Endothelial cell of umbilical vein (primary cell): ENCODE measurements around the gene SULT4A1. TPM values are rescaled to one million over a fixed set of nuclear protein-coding genes. Genes with fewer than 3 reads are reported as not detected.

Experiments
- BruUV-seq: library from RNA; stranded (reverse); fragments of 400-500 nt; replicated peaks from 2 replicates; lab custom pipeline; 2021; lab: Mats Ljungman, UMichigan
- CTCF ChIA-PET: fragments of 300-600, 350-600 bp; sonication (Branson Sonifier 250); formaldehyde crosslinking; loops from one replicate; lab custom pipeline; 2021; ENCODE audit warnings: antibody characterized with exemption, inconsistent platforms; lab: Charles Lee
- POLR2A ChIA-PET: fragments of 300-600, 350-600 bp; sonication (Branson Sonifier 250); formaldehyde crosslinking; loops from one replicate; lab custom pipeline; 2021; ENCODE audit warnings: antibody characterized with exemption, inconsistent platforms; lab: Charles Lee
- DNase-seq: peaks from one replicate; pipeline ENCODE4 v3.0.0-alpha.2; 2011; ENCODE audit warnings: low read depth, low spot score
- FAIRE-seq: peaks from 2 replicates; lab custom pipeline; 2011; peaks lifted over from hg19 to GRCh38; lab: Jason Lieb, UNC
- H2AFZ ChIP-seq: 2 replicates; pipeline ENCODE4 v1.6.0; 2012; ENCODE audit warnings: low read depth, low read length, control low read depth, inconsistent platforms
- H3K27ac ChIP-seq: 2 replicates; pipeline ENCODE4 v1.5.1; 2011; ENCODE audit warnings: low read depth, mild to moderate bottlenecking, control low read depth, low read length, moderate library complexity; ENCODE audit not compliant: insufficient read depth
- H3K27me3 ChIP-seq, 2 experiments: 2 replicates each; pipeline versions ENCODE4 v1.6.0 to v1.6.1; 2011; ENCODE audit warnings: low read length in 2 of 2, mixed read lengths in 1 of 2; ENCODE audit not compliant: control insufficient read depth in 2 of 2, insufficient read depth in 2 of 2
- H3K36me3 ChIP-seq, 2 experiments: 2 replicates in 1 of 2; 3 replicates in 1 of 2; pipeline ENCODE4 v1.5.1; 2011; ENCODE audit warnings: low read length in 2 of 2, mild to moderate bottlenecking in 1 of 2, moderate library complexity in 1 of 2; ENCODE audit not compliant: control insufficient read depth in 2 of 2, insufficient read depth in 2 of 2; ENCODE audit errors: extremely low read depth in 1 of 2
- H3K4me1 ChIP-seq: 3 replicates; pipeline ENCODE4 v1.5.1; 2011; ENCODE audit warnings: mild to moderate bottlenecking, low read length; ENCODE audit not compliant: control insufficient read depth, insufficient read depth; ENCODE audit errors: extremely low read depth
- H3K4me2 ChIP-seq: 2 replicates; pipeline ENCODE4 v1.6.1; 2011; ENCODE audit warnings: low read length, control low read depth, mixed read lengths; ENCODE audit not compliant: insufficient read depth
- H3K4me3 ChIP-seq, 3 experiments: fragments of 200-600 bp in 1 of 3; sonication (generic), shearing (Covaris generic) in 1 of 3; replicated peaks in 1 of 3; 2 replicates each; pipeline ENCODE4 v1.5.1; 2011 to 2016; ENCODE audit warnings: control low read depth in 3 of 3, low read length in 3 of 3, mild to moderate bottlenecking in 2 of 3, inconsistent platforms in 1 of 3, low read depth in 1 of 3, moderate library complexity in 1 of 3; ENCODE audit not compliant: insufficient read depth in 1 of 3
- H3K79me2 ChIP-seq: 2 replicates; pipeline ENCODE4 v1.6.0; 2012; ENCODE audit warnings: low read length, inconsistent platforms; ENCODE audit not compliant: control insufficient read depth, insufficient read depth
- H3K9ac ChIP-seq: replicated peaks from 2 replicates; pipeline ENCODE3; 2011; ENCODE audit warnings: low read length, control low read depth; ENCODE audit not compliant: insufficient read depth; ENCODE audit errors: extremely low read depth
- H3K9me1 ChIP-seq: replicated peaks from 3 replicates; pipeline ENCODE4 v1.6.0; 2011; ENCODE audit warnings: mild to moderate bottlenecking, low read length; ENCODE audit not compliant: control insufficient read depth, insufficient read depth; ENCODE audit errors: extremely low read depth
- H3K9me3 ChIP-seq: replicated peaks from 2 replicates; pipeline ENCODE4 v1.5.1; 2012; ENCODE audit warnings: low read length, inconsistent platforms; ENCODE audit not compliant: control insufficient read depth, insufficient read depth
- H4K20me1 ChIP-seq: replicated peaks from 2 replicates; pipeline ENCODE3; 2011; ENCODE audit warnings: mild to moderate bottlenecking, low read length; ENCODE audit not compliant: control insufficient read depth, insufficient read depth; ENCODE audit errors: extremely low read depth
- CTCF ChIP-seq, 2 donors: IDR thresholded peaks; 1 replicate in 1 of 2; 2 replicates in 1 of 2; pipeline ENCODE4 v1.5.1; 2011; ENCODE audit warnings: low read length in 2 of 2, mild to moderate bottlenecking in 2 of 2, moderate library complexity in 2 of 2, control low read depth in 1 of 2, inconsistent platforms in 1 of 2, low read depth in 1 of 2; ENCODE audit not compliant: insufficient read depth in 1 of 2; ENCODE audit errors: extremely low read depth in 1 of 2
- FOS ChIP-seq: IDR thresholded peaks from 2 replicates; pipeline ENCODE4 v1.6.1; 2011; ENCODE audit warnings: mild to moderate bottlenecking, low read length, moderate library complexity, borderline replicate concordance; ENCODE audit not compliant: insufficient read depth
- GATA2 ChIP-seq: IDR thresholded peaks from 2 replicates; pipeline ENCODE4 v1.7.0; 2011; ENCODE audit warnings: low read depth, mild to moderate bottlenecking, moderate library complexity, mixed read lengths, low read length; ENCODE audit not compliant: insufficient read length, insufficient read depth
- JUN ChIP-seq: IDR thresholded peaks from 2 replicates; pipeline ENCODE4 v1.6.1; 2011; ENCODE audit warnings: borderline replicate concordance, low read depth; ENCODE audit not compliant: insufficient read length, insufficient read depth
- MYC ChIP-seq: IDR thresholded peaks from one replicate; pipeline ENCODE4 v1.6.1; 2011; ENCODE audit warnings: mild to moderate bottlenecking, low read depth, low read length
- POLR2AphosphoS5 ChIP-seq: IDR thresholded peaks from 2 replicates; pipeline ENCODE4 v1.6.1; 2012; ENCODE audit warnings: low read depth, mild to moderate bottlenecking, control low read depth, low read length, moderate library complexity; ENCODE audit not compliant: insufficient read depth
- dilution Hi-C: fragments of 300-500 bp; cut with MboI; formaldehyde crosslinking; loops from one replicate; pipeline ENCODE4 v1.15.0; 2019; ENCODE audit warnings: low sequenced_read_pairs; ENCODE audit not compliant: extremely low pct_ligation_motif_present
- intact Hi-C: fragments of 100-400 bp; cut with micrococcal nuclease; formaldehyde crosslinking; loops from one replicate; pipeline ENCODE4 v1.10.0; 2022
- polyA plus RNA-seq, 4 experiments: library from polyadenylated mRNA; depleted of rRNA in 3 of 4; stranded (reverse) in 3 of 4; unstranded in 1 of 4; fragments of >200 nt; gene quantifications; 2 replicates each; pipeline versions ENCODE4 v1.2.1 to v1.2.3, GENCODE V29; 2011 to 2012; ENCODE audit warnings: missing spikeins in 1 of 4
- total RNA-seq: library from RNA; stranded (reverse); gene quantifications from 2 replicates; pipeline ENCODE4 v1.2.3, GENCODE V29; 2021

SULT4A1 gene
- total and polyA plus RNA-seq, 2 donors (not counting 3 experiments of a cell fraction or from before 2014, with no cell fraction given), result 0.48 TPM; not detected in 1

- H3K9me3 ChIP-seq, result no peaks in the 10 kb centered on the region
- H3K4me2 ChIP-seq, result no peak overlapping the region
- no peaks in the 10 kb centered on the region for H3K4me1 ChIP-seq
- no peak for FAIRE-seq
- DNase-seq, result no peak
- TF ChIP-seq MYC (no peak), GATA2 (no peak), POLR2AphosphoS5 (no peak), JUN (no peak), CTCF (IDR thresholded peaks at IDR 0.05; ENCODE audit: extremely low read depth in 1 of 2, insufficient read depth in 1 of 2, low read depth in 1 of 2, low read length in 2 of 2) (no peak), FOS (no peak)
- H3K79me2 ChIP-seq, result no peaks in the 10 kb centered on the region
- POLR2A ChIA-PET, result no interaction called here
- no peaks in the 10 kb centered on the region for H3K36me3 ChIP-seq
- intact Hi-C loops, result no loop called here
- BruUV-seq, result no TSS peak
- no peak overlapping the region for H3K9ac ChIP-seq
- H3K27ac ChIP-seq, result no peak overlapping the region
- CTCF ChIA-PET, result interaction anchor here (1.1 kb wide), 1 partner anchor 40 kb away, joined by 8 read pairs; no protein-coding TSS in a partner anchor
- no peaks in the 10 kb centered on the region for H4K20me1 ChIP-seq
- no peak overlapping the region for H2AFZ ChIP-seq
- no peaks in the 10 kb centered on the region for H3K27me3 ChIP-seq
- H3K9me1 ChIP-seq, result no peaks in the 10 kb centered on the region
- dilution Hi-C loops, result no loop called here
- no peak overlapping the region for H3K4me3 ChIP-seq
These were observed 43.4 kb upstream of the SULT4A1 start for GRCh38 chr22:43905681-43906080.
